HUES48 (cell line): ENCODE data around the gene POLR3C.

Experiments used
- H3K27ac ChIP-seq: one replicate; pipeline ENCODE4 v1.7.0; 2013; ENCODE audit warnings: low read depth, low read length, inconsistent platforms
- H3K27me3 ChIP-seq: 2 replicates; pipeline ENCODE4 v1.6.1; 2013; ENCODE audit warnings: mild to moderate bottlenecking, low read length; ENCODE audit not compliant: control insufficient read depth, insufficient read depth
- H3K36me3 ChIP-seq: 2 replicates; pipeline ENCODE4 v1.6.1; 2013; ENCODE audit warnings: low read length; ENCODE audit not compliant: control insufficient read depth, insufficient read depth
- H3K4me1 ChIP-seq: 2 replicates; pipeline ENCODE4 v1.6.1; 2013; ENCODE audit warnings: mild to moderate bottlenecking, low read length; ENCODE audit not compliant: control insufficient read depth, insufficient read depth
- H3K4me3 ChIP-seq: 2 replicates; pipeline ENCODE4 v1.5.1; 2013; ENCODE audit warnings: mild to moderate bottlenecking, low read depth, low read length
- H3K9ac ChIP-seq: 2 replicates; pipeline ENCODE4 v1.6.1; 2013; ENCODE audit warnings: mild to moderate bottlenecking, low read depth, low read length, moderate library complexity
- H3K9me3 ChIP-seq: 2 replicates; pipeline ENCODE4 v1.6.1; 2013; ENCODE audit warnings: low read length; ENCODE audit not compliant: control insufficient read depth, insufficient read depth

The POLR3C gene

DNA sequence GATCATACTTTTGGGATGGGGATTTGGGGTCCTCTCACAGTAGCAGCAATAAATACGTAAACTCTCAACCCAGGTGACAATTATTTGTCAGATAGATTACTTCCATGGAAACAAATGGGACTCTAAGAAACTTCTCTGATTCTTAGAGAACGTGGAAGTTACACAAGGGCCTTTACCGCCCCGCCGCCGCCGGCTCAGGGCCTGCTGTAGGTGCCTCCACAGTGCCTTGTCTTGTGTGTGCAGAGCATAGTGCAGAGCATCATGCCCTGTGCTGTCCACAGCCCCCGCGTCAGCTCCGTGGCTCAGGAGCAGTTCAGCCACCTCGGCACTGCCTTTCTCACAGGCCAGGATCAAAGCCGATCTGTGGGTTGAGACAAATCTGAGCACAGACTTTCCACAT lies 50.6 kb downstream of the POLR3C start:
- no peak overlapping the region for H3K9ac ChIP-seq
- no peak overlapping the region for H3K27ac ChIP-seq
- no peak overlapping the region for H3K4me3 ChIP-seq
- no peaks in the 10 kb centered on the region for H3K9me3 ChIP-seq
- H3K27me3 ChIP-seq, result peaks cover 38% of the 10 kb centered on the region
- H3K36me3 ChIP-seq, result no peaks in the 10 kb centered on the region
- H3K4me1 ChIP-seq, result peaks cover 18% of the 10 kb centered on the region

DNA sequence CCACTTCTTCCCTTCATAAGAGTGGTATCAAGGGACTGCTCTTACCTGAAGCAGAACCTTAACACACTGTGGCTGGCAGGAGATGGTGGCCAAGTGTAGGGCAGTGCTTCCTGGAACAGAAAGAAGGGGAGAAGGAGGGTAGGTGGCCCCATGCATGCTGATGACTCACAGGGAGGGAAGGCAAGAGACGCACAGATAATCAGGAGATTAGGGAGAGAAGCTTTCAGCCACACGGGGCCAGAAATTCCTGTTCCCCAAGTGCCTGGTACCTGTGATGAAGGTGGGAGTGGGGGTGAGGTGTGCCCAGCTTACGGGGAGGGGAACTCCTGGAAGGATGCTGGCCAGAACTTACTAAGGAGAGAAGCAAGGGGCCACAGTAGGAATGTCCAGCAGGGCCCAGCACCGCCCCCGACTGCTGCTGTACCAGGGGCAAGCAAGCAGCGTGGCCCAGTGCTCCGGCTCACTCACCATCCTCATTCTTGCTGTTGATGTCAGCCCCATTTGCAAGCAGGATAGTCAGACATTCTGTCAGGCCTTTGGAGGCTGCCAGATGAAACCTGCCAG lies 54.0 kb downstream of the POLR3C start:
- H3K9me3 ChIP-seq, result no peaks in the 10 kb centered on the region
- no peak overlapping the region for H3K27ac ChIP-seq
- no peaks in the 10 kb centered on the region for H3K36me3 ChIP-seq
- peaks cover 12% of the 10 kb centered on the region for H3K4me1 ChIP-seq
- no peak overlapping the region for H3K9ac ChIP-seq
- H3K27me3 ChIP-seq, result peaks cover 24% of the 10 kb centered on the region
- H3K4me3 ChIP-seq, result no peak overlapping the region

DNA sequence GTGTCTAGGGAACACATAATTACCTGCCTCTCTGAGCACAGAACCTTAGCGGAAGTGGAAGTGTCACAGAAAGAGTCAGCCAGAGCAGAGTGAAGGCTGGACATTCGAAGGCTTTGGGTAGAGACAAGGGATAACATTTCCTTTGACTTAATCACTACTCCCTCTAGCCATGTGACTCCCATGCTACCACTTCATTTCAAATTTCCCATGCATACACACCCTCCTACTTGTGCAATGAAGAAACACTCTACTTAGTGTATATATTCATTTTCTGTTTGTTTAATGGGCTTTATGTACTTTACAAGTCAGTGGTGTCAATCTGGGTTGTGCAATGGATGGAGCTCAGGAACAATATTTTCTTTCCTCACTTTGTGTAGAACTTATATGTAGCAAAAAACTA lies 54.7 kb downstream of the POLR3C start:
- Histone ChIP-seq H3K9me3 (no peaks in the 10 kb centered on the region), H3K9ac (no peak overlapping the region), H3K4me1 (peaks cover 12% of the 10 kb centered on the region), H3K27ac (no peak overlapping the region), H3K36me3 (no peaks in the 10 kb centered on the region), H3K4me3 (no peak overlapping the region), H3K27me3 (peaks cover 21% of the 10 kb centered on the region)

DNA sequence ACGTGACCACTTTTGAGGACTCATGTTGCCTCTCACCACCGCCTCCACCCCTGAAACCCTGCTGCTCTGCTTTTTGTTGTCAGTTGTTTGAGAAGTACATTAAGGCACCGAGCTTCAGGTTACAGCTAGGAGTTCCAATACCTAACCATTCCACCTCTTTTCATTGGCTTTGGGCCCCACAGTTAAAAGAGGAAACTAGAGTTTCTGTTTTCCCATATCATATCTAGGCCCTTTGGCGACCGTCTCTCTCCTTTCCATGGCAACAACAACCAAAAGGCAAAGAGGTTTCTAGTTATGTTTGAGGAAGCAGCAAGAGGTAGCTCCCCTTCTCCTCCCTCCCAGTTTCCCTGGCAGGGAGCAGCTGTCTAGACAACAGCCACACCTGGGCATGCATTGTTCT lies 55.8 kb downstream of the POLR3C start:
- Histone ChIP-seq H3K4me1 (peaks cover 12% of the 10 kb centered on the region), H3K9ac (no peak overlapping the region), H3K27ac (peak overlapping the region; percentile 2), H3K9me3 (no peaks in the 10 kb centered on the region), H3K27me3 (peaks cover 26% of the 10 kb centered on the region), H3K36me3 (no peaks in the 10 kb centered on the region), H3K4me3 (no peak overlapping the region)

DNA sequence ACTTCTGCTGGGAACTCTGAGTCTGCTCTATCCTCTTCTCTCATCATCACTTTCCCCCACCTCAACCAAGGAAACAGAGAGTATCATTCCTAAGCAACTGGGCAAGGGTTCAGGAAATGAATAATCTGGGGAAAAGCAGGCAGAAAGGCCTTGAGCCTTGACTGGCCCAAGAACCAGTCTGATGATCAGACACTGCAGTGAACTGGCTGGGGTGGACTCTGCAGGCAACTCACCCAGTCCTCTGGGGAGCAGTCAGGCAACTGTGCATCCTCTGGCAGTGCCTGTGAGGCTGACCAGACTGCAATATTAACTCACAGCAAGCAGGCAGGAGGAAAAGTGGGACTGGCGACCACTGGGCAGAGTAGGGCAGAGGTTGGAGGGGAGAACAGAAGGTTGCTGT lies 60.7 kb downstream of the POLR3C start:
- Histone ChIP-seq H3K9me3 (no peaks in the 10 kb centered on the region), H3K27ac (no peak overlapping the region), H3K4me1 (peaks cover 10% of the 10 kb centered on the region; the same call in 1 of the 2 replicates), H3K9ac (no peak overlapping the region), H3K4me3 (no peak overlapping the region), H3K27me3 (peaks cover 25% of the 10 kb centered on the region), H3K36me3 (no peaks in the 10 kb centered on the region)

DNA sequence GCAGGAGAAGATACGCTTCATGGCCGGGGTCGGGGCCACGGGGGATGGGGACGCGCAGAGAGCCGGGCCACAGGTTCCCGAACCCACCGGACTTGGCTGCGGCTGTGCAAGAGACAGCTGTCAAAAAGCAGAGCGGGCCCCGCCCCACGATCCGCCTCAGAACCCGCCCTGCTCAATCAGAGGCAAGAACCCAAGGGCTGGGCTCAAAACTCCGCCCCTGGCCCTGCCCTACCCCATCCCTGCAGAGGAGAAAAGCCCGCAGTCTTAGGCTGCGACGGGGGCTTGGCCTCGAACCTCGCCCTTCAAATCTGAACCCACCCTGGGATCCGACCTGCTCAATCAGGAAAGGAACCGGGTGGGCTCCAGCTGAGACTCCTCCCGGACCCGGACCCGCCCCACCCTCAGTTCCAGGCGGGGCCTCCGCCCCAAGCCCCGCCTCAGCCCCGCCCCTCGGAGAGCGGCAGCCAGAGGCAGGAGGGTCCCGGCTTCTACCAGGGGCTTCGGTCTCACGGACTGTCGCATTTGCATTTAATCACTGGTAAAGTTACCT lies 61.8 kb downstream of the POLR3C start, which contains the start of gene ANKRD35:
TSS of gene ANKRD35 (minus strand) at position 129 of the 550 bp plus-strand sequence. CDS start at position 21, 108 bp downstream.
- Histone ChIP-seq H3K27me3 (peaks cover 25% of the 10 kb centered on the region), H3K9ac (no peak within 1 kb of the TSS), H3K27ac (no peak within 1 kb of the TSS), H3K4me3 (peak within 1 kb of the TSS; percentile 79), H3K9me3 (no peaks in the 10 kb centered on the region), H3K4me1 (peaks cover 5% of the 10 kb centered on the region; the same call in 1 of the 2 replicates), H3K36me3 (no peaks in the 10 kb centered on the region)

DNA sequence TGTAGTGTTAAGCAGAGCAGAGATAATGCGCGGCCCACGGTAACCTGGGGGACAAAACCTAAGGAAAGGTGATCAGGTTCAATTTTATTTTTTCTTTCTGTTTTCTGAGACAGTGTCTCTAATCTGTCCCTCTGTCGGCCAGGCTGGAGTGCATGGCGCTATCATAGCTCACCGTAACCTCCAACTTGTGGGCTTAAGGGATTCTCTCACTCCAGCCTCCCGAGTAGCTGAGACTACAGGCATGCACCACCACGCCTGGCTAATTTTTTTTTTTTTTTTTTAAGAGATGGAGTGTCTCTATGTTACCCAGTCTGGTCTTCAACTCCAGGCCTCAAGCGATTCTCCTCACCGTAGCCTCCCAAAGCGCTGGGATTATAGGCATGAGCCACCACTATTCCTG lies 62.4 kb downstream of the POLR3C start:
- no peaks in the 10 kb centered on the region for H3K9me3 ChIP-seq
- no peak overlapping the region for H3K9ac ChIP-seq
- no peak overlapping the region for H3K27ac ChIP-seq
- peak overlapping the region; percentile 79 for H3K4me3 ChIP-seq
- peaks cover 5% of the 10 kb centered on the region; the same call in 1 of the 2 replicates for H3K4me1 ChIP-seq
- H3K36me3 ChIP-seq, result no peaks in the 10 kb centered on the region
- H3K27me3 ChIP-seq, result peaks cover 25% of the 10 kb centered on the region

DNA sequence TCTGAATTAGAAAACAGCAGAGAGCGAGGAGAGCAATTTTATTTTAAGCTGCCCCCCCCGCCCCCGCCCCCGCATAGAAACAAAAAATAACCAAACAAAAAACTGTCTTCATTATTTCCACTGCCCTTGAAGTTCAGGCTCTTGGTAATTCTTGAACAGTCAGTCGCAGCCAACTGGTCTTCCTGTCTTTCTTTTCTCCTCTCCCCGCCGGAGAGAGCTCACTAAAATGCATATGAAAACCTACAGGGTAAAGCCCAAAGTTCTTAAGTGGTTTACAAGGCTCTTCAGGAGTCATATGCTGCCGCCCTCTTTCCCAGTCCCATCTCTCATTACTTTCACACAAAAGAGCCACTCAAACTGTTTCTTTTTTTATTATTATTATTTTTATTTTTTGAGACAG lies 62.8 kb downstream of the POLR3C start:
- H3K27me3 ChIP-seq, result peaks cover 25% of the 10 kb centered on the region
- H3K27ac ChIP-seq, result no peak overlapping the region
- H3K4me3 ChIP-seq, result no peak overlapping the region
- no peaks in the 10 kb centered on the region for H3K9me3 ChIP-seq
- peaks cover 5% of the 10 kb centered on the region; the same call in 1 of the 2 replicates for H3K4me1 ChIP-seq
- no peaks in the 10 kb centered on the region for H3K36me3 ChIP-seq
- H3K9ac ChIP-seq, result no peak overlapping the region

DNA sequence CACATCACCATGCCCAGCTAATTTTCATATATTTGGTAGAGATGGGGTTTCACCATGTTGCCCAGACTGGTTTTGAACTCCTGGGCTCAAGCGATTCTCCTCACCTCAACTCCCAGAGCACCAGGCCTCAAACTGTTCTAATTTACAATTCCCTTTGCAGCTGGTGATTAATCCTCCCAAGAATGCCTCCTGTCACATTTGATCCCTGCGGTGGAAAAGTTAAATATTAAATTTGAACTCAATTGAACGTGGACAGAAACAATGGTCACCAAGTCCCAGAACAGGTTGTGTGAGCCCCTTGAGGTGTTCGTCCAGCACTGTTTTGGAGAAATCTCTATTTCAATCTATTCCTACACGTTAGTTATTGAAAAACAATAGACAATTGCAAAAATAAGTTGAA lies 63.6 kb downstream of the POLR3C start:
- Histone ChIP-seq H3K27me3 (peaks cover 24% of the 10 kb centered on the region), H3K27ac (no peak overlapping the region), H3K4me1 (peaks cover 11% of the 10 kb centered on the region; the same call in 1 of the 2 replicates), H3K36me3 (no peaks in the 10 kb centered on the region), H3K4me3 (no peak overlapping the region), H3K9me3 (no peaks in the 10 kb centered on the region), H3K9ac (no peak overlapping the region)

DNA sequence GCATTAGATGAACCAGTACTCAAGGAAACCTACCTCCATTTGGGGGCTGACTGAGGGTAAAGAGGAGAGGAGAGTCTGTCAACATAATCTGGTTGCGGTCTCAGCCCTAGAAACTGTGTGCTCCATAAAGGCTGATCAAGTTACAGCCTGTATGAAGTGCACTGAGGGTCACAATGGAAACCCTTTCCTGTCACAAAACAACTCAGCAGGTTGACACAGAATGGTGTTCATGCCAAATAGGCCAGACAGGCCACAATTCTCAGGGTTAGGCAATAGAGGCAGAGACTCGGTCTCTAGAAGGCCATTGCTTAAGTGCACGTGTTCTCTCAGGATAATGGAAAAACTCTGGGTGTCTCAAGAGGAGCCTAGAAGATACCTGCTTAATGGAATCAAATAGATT lies 65.7 kb downstream of the POLR3C start:
- Histone ChIP-seq H3K4me1 (peaks cover 12% of the 10 kb centered on the region; the same call in 1 of the 2 replicates), H3K4me3 (no peak overlapping the region), H3K27me3 (peaks cover 9% of the 10 kb centered on the region), H3K27ac (no peak overlapping the region), H3K9me3 (no peaks in the 10 kb centered on the region), H3K36me3 (no peaks in the 10 kb centered on the region), H3K9ac (no peak overlapping the region)

DNA sequence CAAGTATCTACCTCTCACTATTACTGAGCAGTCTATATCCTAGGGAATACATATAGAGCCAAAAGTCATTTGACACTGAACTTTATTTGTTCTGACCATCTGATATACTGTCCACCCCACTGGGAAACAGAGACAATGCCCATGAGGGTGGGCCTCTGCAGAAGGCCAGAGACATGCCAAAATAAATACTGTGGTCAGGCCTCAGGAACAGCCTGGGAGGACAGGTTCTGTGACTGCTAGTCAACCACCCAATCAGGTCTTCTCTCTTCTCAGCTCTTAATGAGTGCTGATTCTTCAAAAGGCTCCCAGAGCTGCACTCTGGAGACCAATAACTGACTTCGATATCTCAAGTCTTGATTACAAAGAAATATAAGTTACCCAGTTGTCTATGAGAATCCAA lies 67.1 kb downstream of the POLR3C start:
- H3K4me3 ChIP-seq, result no peak overlapping the region
- no peaks in the 10 kb centered on the region for H3K9me3 ChIP-seq
- peaks cover 12% of the 10 kb centered on the region; the same call in 1 of the 2 replicates for H3K4me1 ChIP-seq
- H3K36me3 ChIP-seq, result no peaks in the 10 kb centered on the region
- H3K27ac ChIP-seq, result no peak overlapping the region
- no peaks in the 10 kb centered on the region for H3K27me3 ChIP-seq
- H3K9ac ChIP-seq, result no peak overlapping the region
